Stimulated activated CD8-positive, alpha-beta memory T cell treated with anti-CD3 and anti-CD28 coated beads, Interleukin-12 subunit alpha, Interleukin-12 subunit beta, amount 100 ng/mL, for 1 hour (primary cell): ENCODE measurements around the gene BEAN1.

Experiments
- DNase-seq: peaks from one replicate; pipeline ENCODE4 v3.0.0-alpha.2; 2020; ENCODE audit warnings: low read depth

The BEAN1 gene

DNA sequence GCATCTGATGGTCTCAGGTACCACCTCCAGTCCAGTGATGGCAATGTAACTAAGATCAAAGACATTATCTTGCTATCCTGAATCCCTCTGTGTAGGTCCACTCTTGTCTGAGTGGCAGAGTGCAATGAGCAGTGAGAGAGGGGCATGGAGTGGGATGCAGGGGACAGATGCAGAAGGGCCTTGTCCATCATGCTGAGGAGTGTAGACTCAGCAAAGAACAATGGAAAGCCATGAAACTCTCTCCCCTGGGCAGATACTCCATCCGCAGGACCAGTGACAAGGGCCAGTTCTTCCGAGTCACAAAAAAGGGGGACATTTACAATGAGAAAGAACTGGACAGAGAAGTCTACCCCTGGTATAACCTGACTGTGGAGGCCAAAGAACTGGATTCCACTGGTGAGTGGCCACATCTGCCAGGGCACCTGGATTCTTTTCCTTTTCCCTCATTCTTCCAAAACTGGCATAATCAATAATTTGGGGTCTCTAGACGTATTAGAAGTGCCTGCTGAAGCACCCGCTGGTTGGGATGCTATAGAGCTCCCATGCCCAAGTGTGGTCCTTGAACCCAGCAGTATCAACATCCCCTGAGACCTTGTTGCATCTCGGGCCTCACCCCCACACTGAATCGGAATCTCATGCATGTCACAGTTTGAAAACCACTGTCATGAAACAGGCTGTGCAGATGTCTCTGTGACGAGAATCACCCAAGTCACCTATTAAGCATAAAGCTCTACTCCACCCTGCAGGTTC is 31.1 kb upstream of the BEAN1 start:
- DNase-seq = no peak

DNA sequence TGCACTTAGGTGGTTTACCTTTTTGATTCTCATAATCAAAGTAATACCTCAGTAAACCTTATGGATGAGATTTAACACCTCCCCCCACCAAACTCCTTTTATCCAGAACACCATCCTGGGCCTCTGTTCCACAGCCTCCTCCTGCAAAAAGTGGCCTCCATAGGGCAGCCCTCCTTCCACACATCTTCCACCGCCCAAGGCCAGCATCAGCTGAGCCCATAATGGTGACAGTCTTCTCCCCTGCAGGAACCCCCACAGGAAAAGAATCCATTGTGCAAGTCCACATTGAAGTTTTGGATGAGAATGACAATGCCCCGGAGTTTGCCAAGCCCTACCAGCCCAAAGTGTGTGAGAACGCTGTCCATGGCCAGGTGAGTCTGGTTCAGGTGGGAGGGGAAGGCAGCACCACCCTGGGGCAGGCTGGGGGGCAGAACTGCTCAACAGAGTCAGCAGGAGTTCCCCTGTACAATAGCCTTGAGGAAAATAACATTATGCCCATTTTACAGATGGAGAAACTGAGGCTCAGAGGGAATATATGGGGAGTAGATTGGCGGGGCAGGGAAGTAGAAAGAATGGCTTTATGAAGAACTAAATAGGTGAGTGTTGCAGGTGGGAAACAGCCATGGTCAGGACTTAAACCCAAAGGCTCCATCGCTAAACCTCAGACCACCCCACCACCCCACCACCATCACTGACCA is 29.2 kb upstream of the BEAN1 start:
- no peak for DNase-seq

DNA sequence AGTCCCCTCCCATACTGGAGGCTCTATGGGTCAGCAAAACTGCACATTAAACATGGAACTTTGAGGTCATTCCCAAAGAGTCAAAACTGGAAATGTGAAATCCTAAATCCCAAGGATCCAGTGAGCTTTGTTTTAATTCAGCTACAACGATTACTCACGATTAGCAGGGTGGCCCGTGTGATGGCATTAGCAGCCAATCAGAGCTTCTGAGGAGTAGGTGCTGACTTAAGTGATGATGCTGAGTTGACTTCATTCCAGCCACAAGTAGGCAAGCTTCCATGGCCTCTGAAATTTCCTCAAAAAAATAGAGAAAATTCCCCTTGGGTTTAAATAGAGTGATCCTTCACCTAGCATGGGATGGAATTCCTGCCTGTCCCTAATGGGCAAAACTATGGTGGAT is 28.1 kb upstream of the BEAN1 start:
- DNase-seq = no peak

DNA sequence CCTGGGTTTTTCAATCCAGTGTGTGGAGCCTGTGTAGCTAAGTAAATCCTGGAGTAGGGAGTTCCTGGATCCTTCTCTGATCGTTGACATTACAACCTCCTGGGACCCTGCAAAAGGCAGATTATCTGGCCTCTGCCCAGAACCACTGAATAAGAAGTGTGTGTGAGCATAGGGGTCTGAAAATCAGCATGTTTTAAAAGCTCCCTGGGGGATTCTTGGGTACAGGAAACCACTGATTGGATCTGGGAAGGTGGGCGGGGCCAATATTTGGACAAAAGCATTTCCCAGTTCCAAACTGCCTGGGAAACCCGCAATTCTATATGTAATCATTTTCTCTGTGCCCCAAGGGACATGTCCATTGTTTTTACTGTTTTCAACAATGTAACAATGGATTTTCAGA is 27.2 kb upstream of the BEAN1 start:
- no peak for DNase-seq

DNA sequence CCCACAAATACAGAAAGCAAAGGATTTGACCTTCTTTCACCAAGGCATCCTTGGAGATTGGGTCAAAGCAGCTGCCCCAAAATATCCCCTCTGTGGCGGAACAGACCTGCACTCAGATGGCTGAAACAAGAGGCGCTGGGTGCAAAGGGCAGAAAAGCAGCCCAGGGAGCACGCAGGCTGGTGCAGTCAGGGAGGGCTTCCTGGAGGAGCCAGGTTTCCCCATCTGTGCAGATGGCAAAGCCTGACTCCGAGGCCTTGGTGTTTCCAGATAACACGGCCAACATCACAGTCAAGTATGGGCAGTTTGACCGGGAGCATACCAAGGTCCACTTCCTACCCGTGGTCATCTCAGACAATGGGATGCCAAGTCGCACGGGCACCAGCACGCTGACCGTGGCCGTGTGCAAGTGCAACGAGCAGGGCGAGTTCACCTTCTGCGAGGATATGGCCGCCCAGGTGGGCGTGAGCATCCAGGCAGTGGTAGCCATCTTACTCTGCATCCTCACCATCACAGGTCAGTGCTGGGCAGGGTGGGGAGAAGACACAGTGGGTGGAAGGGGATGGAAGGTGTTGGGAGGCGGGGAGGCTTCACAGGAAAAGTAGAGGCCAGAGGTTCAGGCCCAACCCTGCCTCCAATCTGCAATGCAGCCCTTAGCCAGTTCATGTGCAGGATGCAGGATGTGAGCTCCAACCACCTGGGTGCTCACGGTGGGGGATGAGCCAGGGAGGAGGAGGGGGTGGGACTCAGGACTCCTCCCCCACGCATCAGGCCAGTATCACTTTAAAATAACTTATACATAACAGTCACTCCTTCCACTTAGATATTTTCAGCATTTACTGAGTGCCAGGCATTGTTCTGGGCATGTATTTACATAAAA is 26.4 kb upstream of the BEAN1 start:
- no peak for DNase-seq

DNA sequence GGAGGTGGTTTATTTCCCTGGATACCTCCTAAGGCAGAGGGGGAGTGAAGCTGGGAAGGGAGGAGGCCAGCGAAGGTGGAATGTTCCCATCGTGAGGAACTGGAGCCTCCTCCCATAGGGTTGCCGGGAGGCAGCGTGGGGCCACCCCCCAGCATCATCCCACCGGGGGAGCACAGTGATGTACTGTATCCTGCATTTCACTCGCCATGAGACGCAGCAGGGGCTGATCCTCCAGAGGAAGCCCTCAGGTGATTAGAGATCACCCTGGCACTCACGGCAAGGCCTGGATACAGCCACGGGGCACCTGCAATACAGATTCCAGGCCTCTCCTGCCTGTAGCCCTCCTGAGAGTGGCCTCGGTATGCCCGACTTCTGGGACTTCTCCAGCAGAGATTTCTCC is 25.5 kb upstream of the BEAN1 start:
- DNase-seq = no peak

DNA sequence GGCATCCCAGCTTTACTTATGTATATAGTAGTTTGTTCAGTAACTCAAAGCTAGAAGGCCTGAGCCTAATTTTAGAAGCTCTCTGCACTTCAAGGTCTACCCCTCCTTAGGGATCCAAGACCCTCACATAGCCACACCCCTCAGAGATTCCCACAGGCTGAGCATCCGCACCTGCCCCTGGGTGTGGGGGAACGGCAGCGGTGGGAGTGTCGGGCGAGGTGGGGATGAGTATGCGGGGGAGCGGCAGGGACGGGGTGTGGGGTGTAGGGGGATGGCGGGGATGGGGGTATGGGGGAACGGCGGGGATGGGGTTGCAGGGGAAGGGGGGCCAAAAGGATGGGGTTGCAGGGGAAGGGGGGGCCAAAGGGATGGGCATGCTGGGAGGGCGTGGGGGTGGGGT is 24.9 kb upstream of the BEAN1 start:
- DNase-seq = no peak

DNA sequence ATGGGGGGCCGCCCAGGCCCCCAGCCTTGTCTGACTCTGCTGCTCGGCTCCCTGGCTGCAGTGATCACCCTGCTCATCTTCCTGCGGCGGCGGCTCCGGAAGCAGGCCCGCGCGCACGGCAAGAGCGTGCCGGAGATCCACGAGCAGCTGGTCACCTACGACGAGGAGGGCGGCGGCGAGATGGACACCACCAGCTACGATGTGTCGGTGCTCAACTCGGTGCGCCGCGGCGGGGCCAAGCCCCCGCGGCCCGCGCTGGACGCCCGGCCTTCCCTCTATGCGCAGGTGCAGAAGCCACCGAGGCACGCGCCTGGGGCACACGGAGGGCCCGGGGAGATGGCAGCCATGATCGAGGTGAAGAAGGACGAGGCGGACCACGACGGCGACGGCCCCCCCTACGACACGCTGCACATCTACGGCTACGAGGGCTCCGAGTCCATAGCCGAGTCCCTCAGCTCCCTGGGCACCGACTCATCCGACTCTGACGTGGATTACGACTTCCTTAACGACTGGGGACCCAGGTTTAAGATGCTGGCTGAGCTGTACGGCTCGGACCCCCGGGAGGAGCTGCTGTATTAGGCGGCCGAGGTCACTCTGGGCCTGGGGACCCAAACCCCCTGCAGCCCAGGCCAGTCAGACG is 24.4 kb upstream of the BEAN1 start:
- no peak for DNase-seq

DNA sequence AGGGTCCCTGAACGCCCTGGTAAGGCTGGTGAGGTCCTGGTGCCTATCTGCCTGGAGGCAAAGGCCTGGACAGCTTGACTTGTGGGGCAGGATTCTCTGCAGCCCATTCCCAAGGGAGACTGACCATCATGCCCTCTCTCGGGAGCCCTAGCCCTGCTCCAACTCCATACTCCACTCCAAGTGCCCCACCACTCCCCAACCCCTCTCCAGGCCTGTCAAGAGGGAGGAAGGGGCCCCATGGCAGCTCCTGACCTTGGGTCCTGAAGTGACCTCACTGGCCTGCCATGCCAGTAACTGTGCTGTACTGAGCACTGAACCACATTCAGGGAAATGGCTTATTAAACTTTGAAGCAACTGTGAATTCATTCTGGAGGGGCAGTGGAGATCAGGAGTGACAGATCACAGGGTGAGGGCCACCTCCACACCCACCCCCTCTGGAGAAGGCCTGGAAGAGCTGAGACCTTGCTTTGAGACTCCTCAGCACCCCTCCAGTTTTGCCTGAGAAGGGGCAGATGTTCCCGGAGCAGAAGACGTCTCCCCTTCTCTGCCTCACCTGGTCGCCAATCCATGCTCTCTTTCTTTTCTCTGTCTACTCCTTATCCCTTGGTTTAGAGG is 23.5 kb upstream of the BEAN1 start:
- no peak for DNase-seq

DNA sequence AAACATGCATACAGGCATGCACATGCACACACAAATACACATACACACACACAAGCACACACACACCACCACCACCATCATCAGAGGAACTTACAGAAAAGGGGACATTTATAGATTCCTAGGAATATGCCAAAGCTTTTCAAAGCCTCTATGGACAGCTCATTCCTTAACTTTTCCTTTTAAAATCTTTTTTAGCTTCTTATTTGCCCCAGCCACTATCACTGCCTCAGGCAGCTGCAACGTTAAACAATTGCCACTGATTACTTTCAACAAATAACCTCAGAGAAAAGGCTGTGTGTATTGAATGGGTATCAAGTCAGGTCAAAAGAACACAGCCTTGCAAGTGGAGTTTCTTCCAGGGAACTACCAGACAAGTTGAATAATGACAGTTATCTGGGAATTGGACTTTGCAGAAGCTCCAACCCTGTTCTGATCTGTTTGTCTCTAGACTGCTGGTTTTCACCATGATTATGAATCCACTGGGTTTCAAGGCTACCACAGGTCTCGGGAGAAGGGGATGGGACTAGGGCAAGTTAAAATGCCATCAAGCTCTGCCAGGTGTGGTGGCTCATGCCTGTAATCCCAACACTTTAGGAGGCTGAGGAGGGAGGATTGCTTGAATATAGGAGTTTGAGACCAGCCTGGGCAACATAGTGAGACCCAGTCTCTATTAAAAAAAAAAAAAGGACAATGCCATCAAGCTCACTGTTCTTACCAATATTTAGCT is 21.9 kb upstream of the BEAN1 start:
- no peak for DNase-seq

DNA sequence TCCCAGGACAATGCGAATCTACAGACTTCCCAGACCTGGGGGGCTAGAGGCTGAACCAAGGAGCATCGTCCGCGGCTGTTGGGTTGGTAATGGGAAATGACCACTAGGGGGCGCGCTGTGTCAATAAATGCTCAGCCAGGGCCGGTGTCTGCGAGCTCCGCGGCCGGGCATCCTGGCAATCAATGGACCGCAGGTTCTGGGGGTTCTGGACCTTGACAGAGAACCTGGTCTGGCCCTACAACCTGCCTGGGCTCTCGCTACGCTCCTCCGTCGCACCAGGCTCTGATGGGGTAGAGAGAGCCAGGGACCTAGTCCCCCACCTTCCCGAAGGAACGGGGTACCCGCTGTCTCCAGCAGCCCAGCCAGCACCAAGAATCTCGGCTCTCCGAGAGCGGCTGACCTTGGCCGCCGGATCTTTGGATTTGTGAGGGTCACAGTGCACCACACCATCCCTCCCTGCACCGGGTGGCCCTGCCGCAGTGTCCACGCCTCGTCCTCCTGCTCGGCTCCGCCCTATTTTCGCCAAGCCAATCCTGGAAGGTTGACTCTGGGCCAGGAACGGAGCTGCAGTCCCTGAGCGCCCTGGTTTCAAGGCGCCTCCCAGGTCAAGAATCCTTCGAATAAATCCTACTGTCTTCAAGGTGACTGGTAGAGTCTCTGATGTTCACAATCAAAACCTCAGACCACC is 20.4 kb upstream of the BEAN1 start:
- DNase-seq = peak; percentile 83

DNA sequence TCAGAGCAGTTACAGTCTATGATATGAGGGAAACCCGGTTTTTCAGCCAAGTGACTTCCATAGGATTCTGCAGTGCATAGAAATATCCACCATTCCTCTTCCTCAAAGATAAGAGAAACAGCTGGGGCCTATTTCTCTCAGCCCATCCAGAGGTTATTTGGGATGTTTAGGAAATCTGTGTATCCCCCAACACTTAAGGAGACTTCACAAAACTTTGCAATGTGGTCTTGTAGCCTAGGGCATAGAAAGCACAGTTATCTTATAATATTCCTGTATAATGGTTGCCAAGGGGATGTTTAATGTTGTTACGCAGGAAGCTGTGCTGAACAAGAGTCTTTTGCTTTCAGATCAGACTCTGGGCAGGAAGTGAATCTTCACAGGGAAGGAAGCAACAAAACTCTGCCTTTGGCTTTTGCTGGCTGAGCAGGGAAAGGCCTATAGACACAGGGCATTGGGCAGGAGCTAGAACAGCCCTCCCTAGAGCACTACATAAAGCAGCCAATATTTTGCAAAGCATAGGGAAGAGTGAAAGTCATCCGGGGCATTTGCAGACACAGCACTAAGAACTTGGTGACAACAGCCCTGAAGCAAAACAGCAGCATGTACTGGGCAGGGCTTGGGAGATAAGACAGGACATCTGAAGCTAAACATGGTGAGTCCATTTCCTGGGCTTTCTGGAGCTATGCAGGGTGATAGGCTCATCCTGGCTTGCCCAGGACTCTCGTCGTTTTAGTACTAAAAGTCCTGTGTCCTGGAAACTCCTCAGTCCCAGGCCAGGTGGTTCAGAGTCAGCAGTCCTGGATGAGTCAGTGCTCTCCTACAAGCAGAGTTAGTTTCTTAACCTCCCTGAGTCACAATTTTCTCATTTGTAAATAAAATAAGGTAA is 18.7 kb upstream of the BEAN1 start:
- no peak for DNase-seq

DNA sequence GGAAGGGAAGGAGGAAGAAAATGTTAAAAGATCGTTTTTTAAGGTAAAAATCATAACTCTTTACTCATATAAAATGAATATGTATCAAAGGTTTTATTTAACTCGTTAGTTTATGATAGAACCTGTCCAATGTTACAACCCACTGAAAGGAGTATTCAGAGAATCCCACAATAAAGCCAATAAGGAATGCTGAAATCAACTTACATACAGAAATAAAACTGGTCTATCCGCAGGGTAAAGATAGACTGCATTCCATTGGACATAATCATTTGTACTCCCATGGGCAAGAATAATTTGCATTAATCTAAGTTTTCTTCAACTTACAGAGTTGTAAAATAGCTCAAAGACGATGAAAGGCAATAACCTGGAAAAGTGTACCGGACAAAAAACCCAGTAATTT is 17.9 kb upstream of the BEAN1 start:
- DNase-seq = no peak

DNA sequence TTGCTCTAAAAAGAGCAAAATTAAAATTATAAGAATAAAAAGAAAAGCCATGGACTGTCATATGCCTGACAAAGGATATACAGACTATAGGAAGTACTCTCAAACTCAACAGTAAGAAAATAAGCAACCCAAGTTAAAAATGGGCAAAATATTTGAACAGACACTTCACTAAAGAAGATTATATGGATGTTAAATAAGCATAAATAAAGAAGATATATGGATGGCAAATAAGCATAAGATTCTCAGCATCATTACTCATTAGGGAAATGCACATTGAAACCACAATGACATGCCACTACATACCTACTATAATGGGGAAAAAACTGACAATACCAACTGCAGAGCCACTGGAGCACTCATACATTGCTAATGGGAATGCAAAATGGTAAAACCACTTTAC is 14.9 kb upstream of the BEAN1 start:
- DNase-seq = no peak

DNA sequence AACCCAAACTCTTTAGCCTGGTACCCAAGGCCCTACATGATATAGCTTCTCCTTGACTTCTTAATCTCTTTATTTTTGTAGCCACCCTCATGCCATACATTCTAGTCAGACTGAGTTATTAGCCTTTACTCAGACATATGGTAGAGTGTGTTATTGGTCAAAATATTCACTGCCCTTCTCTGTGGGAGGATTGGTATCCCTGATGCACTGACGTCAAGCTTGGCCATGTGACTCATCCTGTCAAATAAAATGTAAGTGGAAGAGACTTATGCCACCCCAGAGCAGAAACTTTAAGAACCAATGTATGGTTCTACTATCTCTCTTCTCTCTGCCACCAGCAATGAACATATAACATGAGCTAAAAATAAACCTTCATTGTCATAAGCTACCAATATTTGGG is 12.2 kb upstream of the BEAN1 start:
- DNase-seq = no peak

DNA sequence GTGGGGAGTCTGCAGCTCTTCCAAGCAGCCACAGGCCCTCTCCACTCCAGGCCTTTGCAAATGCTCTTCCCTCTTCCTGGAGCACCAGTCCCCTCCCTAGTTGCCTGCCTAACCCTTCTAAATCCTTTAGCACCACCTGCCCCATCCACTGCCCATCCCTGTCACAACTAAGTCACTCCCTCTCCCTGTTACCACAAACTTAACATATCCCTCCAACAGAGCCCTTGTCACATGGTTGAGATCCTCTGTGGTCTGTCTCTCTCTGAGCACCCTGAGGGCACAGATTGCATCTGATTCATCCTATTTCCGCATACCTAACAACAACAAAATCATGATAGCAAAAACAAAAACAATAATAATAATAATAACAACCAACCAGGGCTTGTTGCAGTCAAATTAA is 11.0 kb upstream of the BEAN1 start:
- DNase-seq = no peak

DNA sequence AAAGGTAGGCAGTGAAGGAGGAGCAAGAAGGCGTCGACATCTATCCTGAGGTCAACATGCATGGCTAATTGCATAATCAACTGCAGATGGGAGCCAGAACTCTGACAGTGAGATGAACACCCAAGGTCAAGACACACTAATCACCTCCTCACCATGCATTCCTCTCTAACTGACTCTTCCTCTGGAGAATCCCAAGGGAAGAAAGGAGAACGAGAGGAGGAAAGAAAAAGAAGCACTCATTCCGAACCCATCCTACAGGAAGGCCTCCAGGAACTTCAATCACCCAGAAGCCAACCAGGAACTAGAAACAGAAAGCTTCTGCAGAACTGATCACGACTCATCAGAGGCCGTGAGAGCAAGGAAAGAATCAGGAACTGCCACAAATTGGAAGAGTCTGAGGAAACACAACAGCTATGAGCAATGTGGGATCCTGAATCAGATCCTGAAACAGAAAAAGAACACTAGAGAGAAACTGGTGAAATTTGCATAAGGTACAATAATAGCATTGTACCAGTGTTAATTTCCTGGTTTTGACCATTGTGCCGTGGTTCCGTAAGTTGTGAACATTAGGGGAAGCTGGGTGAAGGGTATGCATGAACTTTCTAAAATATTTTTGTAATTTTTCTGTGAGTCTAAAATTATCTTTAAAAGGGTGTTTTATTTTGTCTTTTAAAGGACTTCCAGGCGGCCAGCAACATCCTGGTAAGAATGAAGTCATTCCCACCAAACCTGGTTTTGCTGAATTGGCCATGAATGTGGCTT is 10.0 kb upstream of the BEAN1 start:
- no peak for DNase-seq

DNA sequence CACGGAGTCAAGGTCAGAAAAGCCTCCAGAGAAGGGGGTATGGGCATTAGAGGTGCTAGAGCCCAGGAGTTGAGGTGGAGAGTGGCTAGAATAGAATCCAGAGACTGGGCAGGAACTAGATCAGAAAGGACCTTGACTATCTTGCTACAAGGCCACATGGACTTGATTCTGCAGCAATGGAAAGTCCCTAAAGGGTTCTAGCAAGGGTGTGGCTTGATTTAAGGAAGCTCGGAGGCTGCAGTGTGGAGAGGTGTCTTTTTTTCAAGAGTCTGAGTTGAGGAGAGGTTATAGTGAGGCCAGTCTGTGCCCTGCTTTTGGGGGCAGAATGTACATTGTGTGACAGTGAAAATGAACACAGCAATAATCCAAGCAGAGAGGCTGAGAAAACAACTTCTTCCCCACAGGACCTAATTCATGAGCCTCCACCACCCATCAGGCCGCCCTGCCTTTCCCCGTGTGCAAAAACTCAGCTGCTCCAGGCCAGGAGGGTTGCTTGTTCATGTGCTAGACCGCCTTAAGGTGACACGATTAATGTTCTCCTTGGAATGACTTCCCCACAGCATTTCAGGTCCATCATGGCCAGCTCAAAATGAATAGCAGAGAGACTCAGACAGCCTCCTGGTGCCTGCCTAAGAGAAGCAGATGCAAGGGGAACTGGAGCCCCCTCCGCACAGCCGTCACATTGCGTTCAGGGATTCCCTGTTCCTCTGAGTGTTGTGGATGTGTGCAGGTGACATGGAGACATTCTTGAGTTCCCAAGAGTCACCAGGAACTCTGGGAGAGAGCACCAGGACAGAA is 8.7 kb upstream of the BEAN1 start:
- DNase-seq = no peak
